Astrocyte (in vitro differentiated cells and primary cell): ENCODE data around the gene THOP1. TPM values are rescaled to one million over a fixed set of nuclear protein-coding genes. Genes with fewer than 3 reads are reported as not detected.

ENCODE experiments used
- DNase-seq: peaks from one replicate; pipeline ENCODE4 v3.0.0-alpha.2; 2010; ENCODE audit warnings: low read depth
- FAIRE-seq: peaks from 2 replicates; lab custom pipeline; 2011; peaks lifted over from hg19 to GRCh38; lab: Jason Lieb, UNC
- H2AFZ ChIP-seq: 2 replicates; pipeline ENCODE4 v1.6.0; 2012; ENCODE audit warnings: low read depth, low read length, inconsistent platforms
- H3K27ac ChIP-seq: 2 replicates; pipeline ENCODE4 v1.5.1; 2011; ENCODE audit warnings: low read depth, low read length, inconsistent platforms
- H3K27me3 ChIP-seq: 2 replicates; pipeline ENCODE4 v1.6.0; 2011; ENCODE audit warnings: low read length, inconsistent platforms; ENCODE audit not compliant: insufficient read depth
- H3K36me3 ChIP-seq: 2 replicates; pipeline ENCODE4 v1.5.1; 2011; ENCODE audit warnings: low read length, inconsistent platforms; ENCODE audit not compliant: insufficient read depth
- H3K4me1 ChIP-seq: 2 replicates; pipeline ENCODE4 v1.5.1; 2011; ENCODE audit warnings: low read length, inconsistent platforms; ENCODE audit not compliant: insufficient read depth
- H3K4me2 ChIP-seq: 2 replicates; pipeline ENCODE4 v1.6.0; 2012; ENCODE audit warnings: low read length, inconsistent platforms
- H3K4me3 ChIP-seq: 2 replicates; pipeline ENCODE4 v1.5.1; 2011; ENCODE audit warnings: low read depth, mild to moderate bottlenecking, low read length, inconsistent platforms; ENCODE audit not compliant: insufficient read depth
- H3K79me2 ChIP-seq: 2 replicates; pipeline ENCODE4 v1.6.0; 2012; ENCODE audit warnings: mild to moderate bottlenecking, low read length, inconsistent platforms; ENCODE audit not compliant: insufficient read depth
- H3K9ac ChIP-seq: 2 replicates; pipeline ENCODE4 v1.6.0; 2012; ENCODE audit warnings: mild to moderate bottlenecking, low read length, inconsistent platforms
- H3K9me3 ChIP-seq: 2 replicates; pipeline ENCODE4 v1.5.1; 2012; ENCODE audit warnings: low read depth, mild to moderate bottlenecking, low read length, inconsistent platforms; ENCODE audit not compliant: insufficient read depth
- H4K20me1 ChIP-seq: 2 replicates; pipeline ENCODE4 v1.6.0; 2012; ENCODE audit warnings: low read length, inconsistent platforms; ENCODE audit not compliant: insufficient read depth
- H3K27ac Mint-ChIP-seq: one replicate; pipeline ENCODE4 v1.8.0; 2021; ENCODE audit warnings: mild to moderate bottlenecking, mixed read lengths; ENCODE audit not compliant: unreplicated experiment
- H3K27me3 Mint-ChIP-seq: one replicate; pipeline ENCODE4 v1.8.0; 2021; ENCODE audit warnings: low read depth, mixed read lengths; ENCODE audit not compliant: unreplicated experiment
- H3K36me3 Mint-ChIP-seq: one replicate; pipeline ENCODE4 v1.8.0; 2021; ENCODE audit warnings: low read depth, mixed read lengths; ENCODE audit not compliant: unreplicated experiment
- H3K4me1 Mint-ChIP-seq: one replicate; pipeline ENCODE4 v1.8.0; 2021; ENCODE audit warnings: low read depth, mixed read lengths; ENCODE audit not compliant: unreplicated experiment
- H3K4me3 Mint-ChIP-seq: one replicate; pipeline ENCODE4 v1.8.0; 2021; ENCODE audit warnings: mild to moderate bottlenecking, moderate library complexity, mixed read lengths; ENCODE audit not compliant: unreplicated experiment
- H3K9me3 Mint-ChIP-seq: one replicate; pipeline ENCODE4 v1.8.0; 2021; ENCODE audit warnings: mild to moderate bottlenecking, mixed read lengths; ENCODE audit not compliant: unreplicated experiment
- CTCF ChIP-seq: IDR thresholded peaks from 2 replicates; pipeline ENCODE4 v1.5.1; 2011; ENCODE audit warnings: low read depth, mild to moderate bottlenecking, inconsistent platforms, low read length, moderate library complexity; ENCODE audit not compliant: insufficient read depth
- EZH2 ChIP-seq: IDR thresholded peaks from 2 replicates; pipeline ENCODE4 v1.6.1; 2012; ENCODE audit warnings: mild to moderate bottlenecking, low read length, inconsistent platforms; ENCODE audit not compliant: insufficient read depth
- total RNA-seq: library from RNA; stranded (reverse); gene quantifications from 2 replicates; pipeline ENCODE4 v1.2.1, GENCODE V29; 2021

Gene THOP1
- total RNA-seq, 1 donor from 2014 or later: 73.4 TPM

GRCh38 chr19:2755448-2755705 is 29.9 kb upstream of the THOP1 start:
- H3K27ac ChIP-seq: no peak overlapping the region
- TF ChIP-seq CTCF (no peak), EZH2 (no peak)
- Mint-ChIP-seq H3K4me3 (no peak overlapping the region), H3K27me3 (no peaks in the 10 kb centered on the region), H3K36me3 (peaks cover 7% of the 10 kb centered on the region), H3K4me1 (no peaks in the 10 kb centered on the region), H3K27ac (no peak overlapping the region), H3K9me3 (no peaks in the 10 kb centered on the region)
- H4K20me1 ChIP-seq: peaks cover 10% of the 10 kb centered on the region
- no peaks in the 10 kb centered on the region for H3K27me3 ChIP-seq
- no peaks in the 10 kb centered on the region for H3K9me3 ChIP-seq
- no peak overlapping the region for H3K4me3 ChIP-seq
- no peaks in the 10 kb centered on the region for H3K4me1 ChIP-seq
- FAIRE-seq (no peak), DNase-seq (no peak)
- H3K9ac ChIP-seq: no peak overlapping the region
- H2AFZ ChIP-seq: no peak overlapping the region
- H3K36me3 ChIP-seq: peaks cover 6% of the 10 kb centered on the region
- H3K79me2 ChIP-seq: no peaks in the 10 kb centered on the region
- no peak overlapping the region for H3K4me2 ChIP-seq

GRCh38 chr19:2755811-2756210 is 29.5 kb upstream of the THOP1 start:
- H3K4me3 ChIP-seq: no peak overlapping the region
- no peak for FAIRE-seq
- peaks cover 7% of the 10 kb centered on the region for H3K36me3 Mint-ChIP-seq

GRCh38 chr19:2756477-2756876 is 28.8 kb upstream of the THOP1 start:
- no peak overlapping the region for H3K4me3 Mint-ChIP-seq
- no peak overlapping the region for H3K9ac ChIP-seq
- no peaks in the 10 kb centered on the region for H3K27me3 Mint-ChIP-seq
- TF ChIP-seq CTCF: no peak
- TF ChIP-seq EZH2: no peak
- no peak overlapping the region for H3K4me3 ChIP-seq
- no peak overlapping the region for H2AFZ ChIP-seq
- no peaks in the 10 kb centered on the region for H3K9me3 ChIP-seq
- peaks cover 6% of the 10 kb centered on the region for H3K36me3 ChIP-seq
- no peak overlapping the region for H3K27ac ChIP-seq
- no peaks in the 10 kb centered on the region for H3K4me1 Mint-ChIP-seq
- no peaks in the 10 kb centered on the region for H3K4me1 ChIP-seq
- no peaks in the 10 kb centered on the region for H3K27me3 ChIP-seq
- H4K20me1 ChIP-seq: peaks cover 10% of the 10 kb centered on the region
- H3K79me2 ChIP-seq: no peaks in the 10 kb centered on the region
- H3K9me3 Mint-ChIP-seq: no peaks in the 10 kb centered on the region
- peaks cover 7% of the 10 kb centered on the region for H3K36me3 Mint-ChIP-seq
- DNase-seq (no peak), FAIRE-seq (no peak)
- H3K27ac Mint-ChIP-seq: no peak overlapping the region
- no peak overlapping the region for H3K4me2 ChIP-seq

More at GRCh38 chr19:2755811-2756210, 29.5 kb upstream of the THOP1 start:
- H3K9me3 ChIP-seq: no peaks in the 10 kb centered on the region
- H3K9me3 Mint-ChIP-seq: no peaks in the 10 kb centered on the region
- H3K36me3 ChIP-seq: peaks cover 6% of the 10 kb centered on the region
- no peak overlapping the region for H3K9ac ChIP-seq
- H3K27ac Mint-ChIP-seq: no peak overlapping the region
- no peaks in the 10 kb centered on the region for H3K4me1 Mint-ChIP-seq
- H3K27me3 Mint-ChIP-seq: no peaks in the 10 kb centered on the region
- H3K27ac ChIP-seq: no peak overlapping the region
- no peaks in the 10 kb centered on the region for H3K79me2 ChIP-seq
- no peak overlapping the region for H3K4me2 ChIP-seq
- H4K20me1 ChIP-seq: peaks cover 10% of the 10 kb centered on the region
- DNase-seq: no peak
- no peak for TF ChIP-seq CTCF
- no peak for TF ChIP-seq EZH2
- H3K27me3 ChIP-seq: no peaks in the 10 kb centered on the region
- H3K4me3 Mint-ChIP-seq: no peak overlapping the region
- no peak overlapping the region for H2AFZ ChIP-seq
- H3K4me1 ChIP-seq: no peaks in the 10 kb centered on the region
